ENCODE results near the gene WDR77.

The WDR77 gene

GRCh38 chr1:111444031-111444430 lies 5.0 kb downstream of the WDR77 start:
- H3K4me3 ChIP-seq (ENCODE audit: low read depth, low read length), result no peak overlapping the region
- no peak for DNase-seq (ENCODE audit: low read depth)

- no peak for DNase-seq (ENCODE audit: low read depth)
- no peak overlapping the region for H3K4me3 ChIP-seq (ENCODE audit: low read depth, low read length)
These were observed 6.6 kb downstream of the WDR77 start for GRCh38 chr1:111442457-111442856.

DNA sequence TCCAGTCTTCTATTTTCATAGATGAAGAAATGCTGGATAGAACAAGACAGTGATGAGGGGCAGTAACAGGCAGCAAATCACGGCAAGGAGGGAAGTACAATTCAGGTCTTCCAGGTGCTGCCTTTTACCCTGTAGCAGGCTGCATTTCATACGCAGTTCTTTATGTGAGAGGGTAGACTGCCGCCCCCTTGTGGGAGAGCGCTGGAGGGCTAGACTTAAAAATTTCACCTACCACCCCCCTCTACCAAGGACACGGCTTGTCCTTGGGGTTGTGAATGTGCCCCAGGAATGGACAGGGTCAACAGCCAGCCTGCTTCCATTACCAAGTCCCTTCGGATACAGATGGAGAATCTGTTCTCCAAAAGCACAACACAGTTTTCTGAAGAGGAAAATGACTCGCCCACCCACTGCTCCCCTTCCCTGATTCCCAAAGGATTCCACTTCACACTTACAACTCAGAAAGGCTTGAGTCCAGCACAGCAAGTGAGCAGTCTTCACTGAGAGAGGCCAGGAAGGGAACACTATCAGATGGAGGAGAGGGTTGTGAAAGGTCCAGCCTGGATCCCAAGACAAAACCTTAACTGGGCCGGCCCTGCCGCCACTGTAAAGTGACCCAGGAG lies 7.4 kb downstream of the WDR77 start:
- no peak overlapping the region for H3K4me3 ChIP-seq (ENCODE audit: low read depth, low read length)
- DNase-seq (ENCODE audit: low read depth), result no peak

DNA sequence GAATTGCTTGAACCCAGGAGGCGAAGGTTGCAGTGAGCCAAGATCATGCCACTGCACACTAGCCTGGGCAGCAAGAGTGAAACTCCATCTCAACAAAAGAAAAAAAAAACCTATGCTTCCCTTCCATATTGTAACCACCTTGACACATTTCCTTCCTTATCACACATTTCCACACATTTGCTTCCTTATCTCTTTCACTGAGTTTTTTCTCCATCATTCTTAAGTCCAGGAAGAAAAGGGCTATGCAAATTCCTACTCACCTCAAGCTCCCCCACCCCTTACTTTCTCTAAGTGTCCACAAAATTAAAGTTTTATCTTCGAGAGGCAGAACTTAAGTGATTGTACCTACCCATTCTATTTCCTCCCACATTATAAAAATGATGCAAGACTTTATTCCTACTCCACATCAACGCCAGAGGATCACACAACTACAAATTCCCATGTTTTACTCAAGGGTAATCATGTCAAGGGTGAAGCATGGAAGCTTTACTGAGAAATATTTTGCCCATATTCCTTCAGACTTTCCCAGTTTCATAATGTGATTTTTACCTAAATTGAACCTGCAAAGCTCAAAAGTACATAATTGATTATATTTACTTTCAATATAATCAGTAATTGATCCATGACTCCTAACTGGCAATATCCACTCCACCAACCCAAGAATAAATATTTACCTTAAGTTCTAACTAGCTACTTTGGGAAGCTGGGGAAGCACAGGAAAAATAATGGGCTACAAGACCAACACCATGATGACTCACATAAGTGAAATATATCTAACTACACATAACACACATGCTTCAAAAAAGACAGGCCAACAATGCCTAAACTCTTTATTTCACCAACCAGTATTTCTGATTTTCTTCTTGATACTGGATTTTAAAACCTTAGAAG lies 9.3 kb downstream of the WDR77 start:
- no peak overlapping the region for H3K4me3 ChIP-seq (ENCODE audit: low read depth, low read length)

DNA sequence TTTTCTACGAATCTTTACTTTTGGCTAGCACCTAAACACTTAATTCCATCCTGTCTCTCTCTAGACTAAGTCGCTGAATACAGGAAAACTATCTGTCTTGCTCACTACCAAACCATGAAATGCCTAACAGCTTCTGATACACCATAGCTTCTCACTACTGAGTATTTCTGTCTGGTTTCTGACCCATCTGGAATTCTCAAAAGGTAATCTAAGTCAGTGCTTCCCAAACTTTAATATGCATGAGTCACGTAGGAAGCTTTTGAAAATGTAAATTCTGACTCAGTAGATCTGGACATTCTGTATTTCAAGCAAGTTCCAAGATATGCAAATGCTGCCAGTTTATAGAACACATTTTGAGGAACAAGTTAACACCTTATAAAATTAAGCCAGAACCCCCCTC lies 12.3 kb downstream of the WDR77 start:
- no peak for DNase-seq (ENCODE audit: low read depth)
- H3K4me3 ChIP-seq (ENCODE audit: low read depth, low read length), result no peak overlapping the region

More for the DNA sequence above, 9.3 kb downstream of the WDR77 start:
- DNase-seq (ENCODE audit: low read depth), result no peak

GRCh38 chr1:111424281-111424680 lies 24.8 kb downstream of the WDR77 start:
- no peak for DNase-seq (ENCODE audit: low read depth)
- H3K4me3 ChIP-seq (ENCODE audit: low read depth, low read length), result no peak overlapping the region

GRCh38 chr1:111422546-111423391 lies 26.3 kb downstream of the WDR77 start:
- H3K4me3 ChIP-seq (ENCODE audit: low read depth, low read length), result no peak overlapping the region
- no peak for DNase-seq (ENCODE audit: low read depth)

DNA sequence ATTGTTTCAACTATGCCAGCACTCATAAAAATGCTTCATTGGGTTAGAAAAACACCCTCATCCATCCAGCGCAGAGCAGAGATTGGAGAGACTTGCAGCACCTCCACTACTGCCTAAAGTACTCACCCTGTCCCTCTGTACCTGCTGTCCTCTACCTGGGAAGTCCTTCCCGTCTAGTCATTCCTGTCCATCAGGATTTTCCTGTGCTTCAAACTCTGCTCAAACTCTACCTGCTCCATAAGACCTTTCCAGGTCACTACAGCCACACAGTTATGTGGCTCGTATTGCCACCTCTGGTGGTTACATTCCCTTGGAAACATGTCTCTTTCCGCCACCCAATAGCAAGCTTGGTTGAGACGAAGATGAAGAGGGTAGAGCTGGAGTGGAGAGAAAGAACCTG lies 28.7 kb downstream of the WDR77 start:
- H3K4me3 ChIP-seq (ENCODE audit: low read depth, low read length), result no peak overlapping the region
- DNase-seq (ENCODE audit: low read depth), result no peak

DNA sequence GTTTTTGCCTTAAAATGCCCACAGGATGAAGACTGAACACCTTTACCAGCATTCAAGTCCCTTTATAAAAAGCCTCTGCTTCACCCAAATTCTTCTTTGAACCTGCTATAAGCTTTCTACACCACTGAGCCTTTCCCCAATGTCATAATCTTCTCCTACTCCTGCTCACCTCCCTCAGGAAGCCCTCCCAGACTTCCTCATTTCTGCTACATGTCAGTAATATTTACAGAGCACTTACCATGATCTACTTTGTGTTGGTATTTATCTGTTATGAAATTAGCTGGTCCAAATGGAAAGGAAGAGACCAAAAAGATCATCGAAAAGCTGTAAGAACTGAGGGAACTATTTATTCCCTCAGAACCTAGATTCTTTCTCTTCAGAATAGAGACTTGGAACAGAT lies 30.0 kb downstream of the WDR77 start:
- DNase-seq (ENCODE audit: low read depth), result no peak
- no peak overlapping the region for H3K4me3 ChIP-seq (ENCODE audit: low read depth, low read length)

DNA sequence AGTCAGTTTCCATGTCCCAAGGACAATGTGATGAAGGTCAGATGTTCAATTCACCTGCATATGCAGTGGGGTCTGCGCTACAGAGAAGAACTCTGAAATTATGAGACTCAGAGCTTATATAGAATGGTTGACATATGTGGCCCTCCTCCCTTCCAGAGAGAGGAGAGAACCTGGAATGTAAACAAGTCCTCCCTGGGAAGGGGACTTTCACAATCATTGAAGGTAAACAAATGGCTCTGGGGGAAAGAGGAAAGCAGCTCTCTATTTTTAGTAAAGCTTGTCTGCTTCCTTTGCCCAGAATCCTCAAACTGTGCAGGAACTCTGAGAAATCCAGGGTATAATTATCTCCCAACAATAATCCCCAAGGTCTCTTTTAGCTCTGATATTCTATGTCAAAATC lies 31.3 kb downstream of the WDR77 start:
- H3K4me3 ChIP-seq (ENCODE audit: low read depth, low read length), result no peak overlapping the region
- no peak for DNase-seq (ENCODE audit: low read depth)

DNA sequence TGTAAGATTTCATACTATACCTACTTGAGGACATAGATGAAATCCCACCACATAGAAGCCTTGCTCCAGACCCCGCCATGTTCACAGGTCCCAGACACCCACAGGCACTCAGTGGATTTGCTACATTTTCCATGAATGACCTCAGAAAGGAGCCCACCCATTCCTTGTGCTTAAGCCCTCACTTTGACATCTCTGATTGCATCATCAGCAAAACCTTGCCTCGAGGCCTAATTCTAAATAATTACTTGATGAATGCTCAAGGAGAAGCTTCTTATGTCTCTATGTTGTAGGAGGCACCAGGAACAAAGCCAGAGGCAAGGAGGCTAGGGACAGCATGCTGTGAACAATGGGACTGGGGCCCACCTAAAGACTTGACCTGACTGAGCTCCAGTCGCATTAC lies 33.6 kb downstream of the WDR77 start:
- DNase-seq (ENCODE audit: low read depth), result no peak
- no peak overlapping the region for H3K4me3 ChIP-seq (ENCODE audit: low read depth, low read length)

DNA sequence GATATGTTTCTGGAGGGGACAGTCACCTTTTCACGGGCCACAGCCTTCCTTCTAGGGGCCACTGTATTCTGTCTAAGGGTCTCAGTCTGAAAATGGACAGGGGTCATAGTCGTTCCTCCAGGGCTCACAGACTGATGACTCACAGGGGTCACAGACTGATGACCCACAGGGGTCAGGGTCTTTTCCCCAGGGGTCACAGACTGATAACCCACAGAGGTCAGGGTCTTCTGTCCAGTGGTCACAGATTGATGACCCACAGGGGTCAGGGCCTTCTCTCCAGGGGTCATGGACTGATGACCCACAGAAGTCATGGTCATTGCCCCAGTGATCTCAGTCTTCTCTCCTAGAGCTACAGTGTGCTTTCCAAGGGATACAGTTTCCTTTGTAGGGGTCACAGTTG lies 34.3 kb downstream of the WDR77 start:
- no peak for DNase-seq (ENCODE audit: low read depth)
- H3K4me3 ChIP-seq (ENCODE audit: low read depth, low read length), result no peak overlapping the region

GRCh38 chr1:111412839-111413238 lies 36.2 kb downstream of the WDR77 start:
- no peak for DNase-seq (ENCODE audit: low read depth)
- H3K4me3 ChIP-seq (ENCODE audit: low read depth, low read length), result no peak overlapping the region

DNA sequence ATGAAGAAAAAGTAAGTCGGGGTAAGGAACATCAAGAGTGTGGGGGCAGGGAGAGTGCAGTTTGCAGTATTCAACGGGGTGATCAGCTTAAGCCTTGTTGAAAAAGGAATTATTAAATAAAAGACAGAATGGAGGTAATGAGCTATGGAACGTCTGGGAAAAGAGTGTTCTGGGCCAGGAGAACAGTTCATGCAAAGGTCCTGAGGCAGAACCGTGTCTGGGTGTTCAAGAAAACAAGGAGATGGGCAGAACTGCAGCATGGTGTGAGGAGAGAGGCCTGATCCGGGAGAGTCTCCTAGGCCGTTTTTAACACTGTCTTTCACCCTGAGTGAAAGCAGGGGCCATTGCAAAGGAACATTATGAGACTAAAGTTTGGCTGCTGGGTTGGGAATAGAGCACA lies 41.8 kb downstream of the WDR77 start:
- no peak for DNase-seq (ENCODE audit: low read depth)
- no peak overlapping the region for H3K4me3 ChIP-seq (ENCODE audit: low read depth, low read length)

GRCh38 chr1:111406321-111406768 lies 42.7 kb downstream of the WDR77 start:
- no peak for DNase-seq (ENCODE audit: low read depth)

DNA sequence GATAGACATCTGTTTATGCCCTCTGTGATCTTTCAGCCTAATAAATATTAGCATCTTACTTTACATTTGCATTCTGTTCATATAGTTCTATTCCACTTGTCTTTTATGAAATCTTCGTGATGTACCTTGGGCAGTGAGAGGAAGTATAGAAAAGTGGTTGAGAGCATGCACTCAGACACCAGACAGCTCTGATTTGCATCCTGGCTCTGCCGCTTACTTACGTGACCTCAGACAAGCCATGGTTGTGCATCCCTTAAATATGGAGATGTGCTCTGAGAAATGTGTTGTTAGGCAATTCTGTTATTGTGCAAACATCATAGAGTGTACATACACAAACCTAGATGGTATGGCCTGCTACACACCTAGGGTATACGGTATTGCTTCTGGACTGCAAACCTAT lies 44.5 kb downstream of the WDR77 start:
- H3K4me3 ChIP-seq (ENCODE audit: low read depth, low read length), result no peak overlapping the region
- no peak for DNase-seq (ENCODE audit: low read depth)

More at GRCh38 chr1:111406321-111406768, 42.7 kb downstream of the WDR77 start:
- H3K4me3 ChIP-seq (ENCODE audit: low read depth, low read length), result no peak overlapping the region

DNA sequence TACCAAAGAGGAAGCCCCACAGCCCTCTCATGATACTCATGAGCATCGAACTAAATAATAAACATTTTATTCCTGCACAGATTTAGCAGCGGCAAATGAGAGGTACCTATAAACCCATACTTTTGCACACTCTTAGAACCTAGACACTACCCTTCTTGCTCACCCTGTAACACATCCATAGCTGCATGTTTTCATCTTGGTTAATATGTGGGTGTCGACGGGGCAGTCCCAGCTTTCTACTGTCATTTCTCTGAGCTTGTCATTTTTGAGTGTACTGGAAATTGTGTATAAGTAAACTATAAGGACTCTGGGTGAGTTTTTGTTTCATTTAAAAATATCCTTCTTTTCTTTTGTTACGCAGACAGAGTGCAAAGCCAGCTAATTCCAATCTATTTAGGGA lies 47.0 kb downstream of the WDR77 start:
- no peak overlapping the region for H3K4me3 ChIP-seq (ENCODE audit: low read depth, low read length)
- DNase-seq (ENCODE audit: low read depth), result no peak

GRCh38 chr1:111399792-111400610 lies 49.1 kb downstream of the WDR77 start:
- DNase-seq (ENCODE audit: low read depth), result no peak
- H3K4me3 ChIP-seq (ENCODE audit: low read depth, low read length), result no peak overlapping the region

- H3K4me3 ChIP-seq (ENCODE audit: low read depth, low read length), result no peak overlapping the region
- DNase-seq (ENCODE audit: low read depth), result no peak
These were observed 56.6 kb downstream of the WDR77 start for GRCh38 chr1:111392460-111392945.

Data from skeletal muscle cell (primary cell).